ENCODE measurements around the gene AGPS.
A peak's percentile ranks its signal among the peaks of the same experiment; 100 is the strongest.
"Not testable (repeated sequence)": the region's sequence is repeated elsewhere in the genome, so short reads cannot be mapped to it uniquely, and the experiment has no call there.

The AGPS gene

GRCh38 chr2:177484180-177484795, 91.7 kb downstream of the AGPS start:
- H3K36me3 ChIP-seq (ENCODE audit: control insufficient read depth, low read length), result no peaks in the 10 kb centered on the region
- TF ChIP-seq EZH2phosphoT487 (IDR thresholded peaks at IDR 0.05; ENCODE audit: borderline replicate concordance, low read length) (no peak), CTCF (IDR thresholded peaks at IDR 0.05; ENCODE audit: low read depth, low read length, poor library complexity, severe bottlenecking) (no peak)
- no peak overlapping the region for H3K4me3 ChIP-seq (ENCODE audit: low read length)
- no peaks in the 10 kb centered on the region for H3K9me2 ChIP-seq (replicated peaks; ENCODE audit: control insufficient read depth, low read length)
- no peak overlapping the region for H3K27ac ChIP-seq (ENCODE audit: low read depth, low read length)
- no peaks in the 10 kb centered on the region for H3K9me3 ChIP-seq (ENCODE audit: control insufficient read depth, insufficient read depth, low read length)
- H3K27me3 ChIP-seq (ENCODE audit: control insufficient read depth, low read length), result no peaks in the 10 kb centered on the region
- no peaks in the 10 kb centered on the region for H4K20me1 ChIP-seq (ENCODE audit: control insufficient read depth, insufficient read depth, low read depth, low read length)
- H3K4me2 ChIP-seq (ENCODE audit: low read length), result no peak overlapping the region
- no peaks in the 10 kb centered on the region for H3F3A ChIP-seq (ENCODE audit: control insufficient read depth, insufficient read depth)
- H3K4me1 ChIP-seq (ENCODE audit: control insufficient read depth, low read length), result no peaks in the 10 kb centered on the region
- no peaks in the 10 kb centered on the region for H3K79me2 ChIP-seq (ENCODE audit: control insufficient read depth, low read length)

GRCh38 chr2:177485657-177486056, 93.1 kb downstream of the AGPS start:
- not testable (repeated sequence) for H3K4me3 ChIP-seq (ENCODE audit: low read length); H3K9me3 ChIP-seq (ENCODE audit: control insufficient read depth, insufficient read depth, low read length); H3K9me2 ChIP-seq (replicated peaks; ENCODE audit: control insufficient read depth, low read length); H3K27ac ChIP-seq (ENCODE audit: low read depth, low read length); H3K79me2 ChIP-seq (ENCODE audit: control insufficient read depth, low read length); H3K4me2 ChIP-seq (ENCODE audit: low read length); H3F3A ChIP-seq (ENCODE audit: control insufficient read depth, insufficient read depth); H3K27me3 ChIP-seq (ENCODE audit: control insufficient read depth, low read length); H4K20me1 ChIP-seq (ENCODE audit: control insufficient read depth, insufficient read depth, low read depth, low read length); H3K36me3 ChIP-seq (ENCODE audit: control insufficient read depth, low read length); H3K4me1 ChIP-seq (ENCODE audit: control insufficient read depth, low read length)

- no peaks in the 10 kb centered on the region for H3K9me2 ChIP-seq (replicated peaks; ENCODE audit: control insufficient read depth, low read length)
- no peak overlapping the region for H3K27ac ChIP-seq (ENCODE audit: low read depth, low read length)
- H4K20me1 ChIP-seq (ENCODE audit: control insufficient read depth, insufficient read depth, low read depth, low read length), result no peaks in the 10 kb centered on the region
- no peaks in the 10 kb centered on the region for H3K79me2 ChIP-seq (ENCODE audit: control insufficient read depth, low read length)
- H3K27me3 ChIP-seq (ENCODE audit: control insufficient read depth, low read length), result no peaks in the 10 kb centered on the region
- no peaks in the 10 kb centered on the region for H3K4me1 ChIP-seq (ENCODE audit: control insufficient read depth, low read length)
- H3K4me3 ChIP-seq (ENCODE audit: low read length), result no peak overlapping the region
- H3K36me3 ChIP-seq (ENCODE audit: control insufficient read depth, low read length), result peaks cover 3% of the 10 kb centered on the region; the same call in 1 of the 2 replicates
- no peaks in the 10 kb centered on the region for H3F3A ChIP-seq (ENCODE audit: control insufficient read depth, insufficient read depth)
- no peaks in the 10 kb centered on the region for H3K9me3 ChIP-seq (ENCODE audit: control insufficient read depth, insufficient read depth, low read length)
- peak; percentile 65 for TF ChIP-seq CTCF (IDR thresholded peaks at IDR 0.05; ENCODE audit: low read depth, low read length, poor library complexity, severe bottlenecking)
- TF ChIP-seq EZH2phosphoT487 (IDR thresholded peaks at IDR 0.05; ENCODE audit: borderline replicate concordance, low read length), result no peak
- no peak overlapping the region for H3K4me2 ChIP-seq (ENCODE audit: low read length)
Measured at GRCh38 chr2:177489719-177490301, 97.2 kb downstream of the AGPS start.

- H3K27ac ChIP-seq (ENCODE audit: low read depth, low read length), result no peak overlapping the region
- TF ChIP-seq EZH2phosphoT487 (IDR thresholded peaks at IDR 0.05; ENCODE audit: borderline replicate concordance, low read length) (no peak), CTCF (IDR thresholded peaks at IDR 0.05; ENCODE audit: low read depth, low read length, poor library complexity, severe bottlenecking) (no peak)
- H3K27me3 ChIP-seq (ENCODE audit: control insufficient read depth, low read length), result no peaks in the 10 kb centered on the region
Measured at GRCh38 chr2:177495945-177496344, 103.4 kb downstream of the AGPS start.

More at GRCh38 chr2:177495945-177496344, 103.4 kb downstream of the AGPS start:
- Histone ChIP-seq H3K4me1 (ENCODE audit: control insufficient read depth, low read length) (no peaks in the 10 kb centered on the region), H4K20me1 (ENCODE audit: control insufficient read depth, insufficient read depth, low read depth, low read length) (no peaks in the 10 kb centered on the region), H3K79me2 (ENCODE audit: control insufficient read depth, low read length) (no peaks in the 10 kb centered on the region), H3K9me3 (ENCODE audit: control insufficient read depth, insufficient read depth, low read length) (no peaks in the 10 kb centered on the region), H3K9me2 (replicated peaks; ENCODE audit: control insufficient read depth, low read length) (no peaks in the 10 kb centered on the region), H3F3A (ENCODE audit: control insufficient read depth, insufficient read depth) (no peaks in the 10 kb centered on the region), H3K4me2 (ENCODE audit: low read length) (no peak overlapping the region), H3K36me3 (ENCODE audit: control insufficient read depth, low read length) (peaks cover 3% of the 10 kb centered on the region; the same call in 1 of the 2 replicates), H3K4me3 (ENCODE audit: low read length) (no peak overlapping the region)
